WTC11 (cell line): Measurements from ENCODE around the gene ITPRID2. TPM values are rescaled to one million over a fixed set of nuclear protein-coding genes. Genes with fewer than 3 reads are reported as not detected.

Source experiments
- ATAC-seq: fragments of 200-7000 bp; cut with Tn5 transposase; 2 replicates; pipeline ENCODE4 v1.10.0; 2021; ENCODE audit warnings: mild to moderate bottlenecking, moderate library complexity
- CTCF ChIA-PET: fragments of 300-600 bp; sonication (Branson Sonifier 250); formaldehyde crosslinking; loops from one replicate; lab custom pipeline; 2021; ENCODE audit warnings: antibody characterized with exemption; lab: Charles Lee
- POLR2A ChIA-PET: fragments of 350-600 bp; sonication (Branson Sonifier 250); formaldehyde crosslinking; loops from one replicate; lab custom pipeline; 2021; ENCODE audit warnings: antibody characterized with exemption; lab: Charles Lee
- DNase-seq: peaks from one replicate; pipeline ENCODE4 v3.0.0; 2021; ENCODE audit warnings: low spot score
- H3K27ac Mint-ChIP-seq: 2 replicates; pipeline ENCODE4 v1.8.0; 2021; ENCODE audit warnings: mixed read lengths
- H3K27me3 Mint-ChIP-seq: 2 replicates; pipeline ENCODE4 v1.8.0; 2021; ENCODE audit warnings: low read depth, mild to moderate bottlenecking, moderate library complexity, mixed read lengths
- H3K36me3 Mint-ChIP-seq: 2 replicates; pipeline ENCODE4 v1.8.0; 2021; ENCODE audit warnings: mixed read lengths
- H3K4me1 Mint-ChIP-seq: 2 replicates; pipeline ENCODE4 v1.8.0; 2022; ENCODE audit warnings: mixed read lengths
- H3K4me3 Mint-ChIP-seq: 2 replicates; pipeline ENCODE4 v1.8.0; 2021; ENCODE audit warnings: mild to moderate bottlenecking, moderate library complexity, mixed read lengths
- H3K9me3 Mint-ChIP-seq: 2 replicates; pipeline ENCODE4 v1.8.0; 2021; ENCODE audit warnings: mixed read lengths
- ATF1 ChIP-seq: sonication (generic); formaldehyde crosslinking; IDR thresholded peaks from 2 replicates; pipeline ENCODE4 v1.8.1; 2023; ENCODE audit warnings: mild to moderate bottlenecking, moderate library complexity, missing genetic modification reagents
- ATF3 ChIP-seq: sonication (generic); formaldehyde crosslinking; conservative IDR thresholded peaks from 2 replicates; pipeline ENCODE4 v1.8.1; 2022; ENCODE audit warnings: mild to moderate bottlenecking, missing genetic modification reagents
- CBFB ChIP-seq: sonication (generic); formaldehyde crosslinking; IDR thresholded peaks from 2 replicates; pipeline ENCODE4 v1.8.1; 2022; ENCODE audit warnings: mild to moderate bottlenecking, low read depth, missing genetic modification reagents
- CDX4 ChIP-seq: fragments of 250-450 bp; sonication (Bioruptor Pico); IDR thresholded peaks from 2 replicates; pipeline ENCODE4 v1.9.0; 2021; ENCODE audit warnings: moderate library complexity, mild to moderate bottlenecking, inconsistent platforms, borderline replicate concordance
- E2F5 ChIP-seq: sonication (generic); formaldehyde crosslinking; IDR thresholded peaks from 2 replicates; pipeline ENCODE4 v1.8.1; 2022; ENCODE audit warnings: mild to moderate bottlenecking, moderate library complexity, missing genetic modification reagents
- FOXP4 ChIP-seq: sonication (generic); formaldehyde crosslinking; IDR thresholded peaks from 2 replicates; pipeline ENCODE4 v1.8.0; 2022; ENCODE audit warnings: mild to moderate bottlenecking, missing genetic modification reagents
- GTF2I ChIP-seq: fragments of 250-450 bp; sonication (Bioruptor Pico); conservative IDR thresholded peaks from 2 replicates; pipeline ENCODE4 v1.4.0; 2021; ENCODE audit warnings: mild to moderate bottlenecking
- NR1H2 ChIP-seq: sonication (generic); formaldehyde crosslinking; IDR thresholded peaks from 2 replicates; pipeline ENCODE4 v1.9.0; 2021; ENCODE audit warnings: mild to moderate bottlenecking, moderate library complexity, missing genetic modification reagents
- NR3C1 ChIP-seq: sonication (generic); formaldehyde crosslinking; conservative IDR thresholded peaks from 2 replicates; pipeline ENCODE4 v1.8.1; 2023; ENCODE audit warnings: low read depth, mild to moderate bottlenecking, missing genetic modification reagents
- RELA ChIP-seq: sonication (generic); formaldehyde crosslinking; IDR thresholded peaks from 2 replicates; pipeline ENCODE4 v1.8.1; 2022; ENCODE audit warnings: missing genetic modification reagents, mild to moderate bottlenecking, borderline replicate concordance
- SP1 ChIP-seq: sonication (generic); formaldehyde crosslinking; conservative IDR thresholded peaks from 2 replicates; pipeline ENCODE4 v1.8.1; 2022; ENCODE audit warnings: missing genetic modification reagents
- TEAD4 ChIP-seq: sonication (generic); formaldehyde crosslinking; IDR thresholded peaks from 2 replicates; pipeline ENCODE4 v1.8.0; 2022; ENCODE audit warnings: mild to moderate bottlenecking, missing genetic modification reagents
- TP53 ChIP-seq: sonication (generic); formaldehyde crosslinking; IDR thresholded peaks from 2 replicates; pipeline ENCODE4 v1.8.1; 2023; ENCODE audit warnings: mild to moderate bottlenecking, missing genetic modification reagents
- ZMAT4 ChIP-seq: fragments of 250-450 bp; sonication (Bioruptor Pico); IDR thresholded peaks from 2 replicates; pipeline ENCODE4 v1.9.0; 2021; ENCODE audit warnings: mild to moderate bottlenecking
- ZNF121 ChIP-seq: sonication (generic); formaldehyde crosslinking; IDR thresholded peaks from 2 replicates; pipeline ENCODE4 v1.8.0; 2023; ENCODE audit warnings: missing genetic modification reagents
- ZNF232 ChIP-seq: sonication (generic); formaldehyde crosslinking; IDR thresholded peaks from 2 replicates; pipeline ENCODE4 v1.8.0; 2022; ENCODE audit warnings: mild to moderate bottlenecking, missing genetic modification reagents
- ZNF423 ChIP-seq: fragments of 250-450 bp; sonication (Bioruptor Pico); IDR thresholded peaks from 2 replicates; pipeline ENCODE4 v2.1.2; 2022; ENCODE audit warnings: mild to moderate bottlenecking, moderate library complexity
- ZNF671 ChIP-seq: fragments of 250-450 bp; sonication (Bioruptor Pico); IDR thresholded peaks from 2 replicates; pipeline ENCODE4 v1.8.0; 2021; ENCODE audit warnings: mild to moderate bottlenecking
- total RNA-seq: library from RNA; stranded (reverse); gene quantifications from 3 replicates; pipeline ENCODE4 v1.2.3, GENCODE V29; 2021
- TF ChIP-seq, protein P1 (sequence below): sonication (generic); formaldehyde crosslinking; IDR thresholded peaks from 2 replicates; pipeline ENCODE4 v1.8.1; 2022; ENCODE audit warnings: low read depth, missing genetic modification reagents, borderline replicate concordance
- TF ChIP-seq, protein P2 (sequence below): fragments of 250-450 bp; sonication (Bioruptor Pico); IDR thresholded peaks from 2 replicates; pipeline ENCODE4 v2.1.2; 2022; ENCODE audit warnings: mild to moderate bottlenecking, moderate library complexity
- TF ChIP-seq, protein P3 (sequence below): sonication (generic); formaldehyde crosslinking; IDR thresholded peaks from 2 replicates; pipeline ENCODE4 v1.8.0; 2022; ENCODE audit warnings: mild to moderate bottlenecking, missing genetic modification reagents

Gene ITPRID2
- total RNA-seq, 1 experiment from 2014 or later: 19.4 TPM

GRCh38 chr2:181884601-181885000 lies 6.9 kb upstream of the ITPRID2 start:
- Mint-ChIP-seq H3K4me3 (no peak overlapping the region), H3K9me3 (no peaks in the 10 kb centered on the region), H3K27me3 (no peaks in the 10 kb centered on the region), H3K27ac (no peak overlapping the region), H3K4me1 (no peaks in the 10 kb centered on the region), H3K36me3 (no peaks in the 10 kb centered on the region)
- CTCF ChIA-PET: no interaction called here
- DNase-seq (no peak), ATAC-seq (no peak)
- TF ChIP-seq GTF2I (CRISPR knock-in tag) (no peak), ZNF121 (CRISPR knock-in tag) (no peak), FOXP4 (no peak), ZNF423 (no peak), ZMAT4 (CRISPR knock-in tag) (no peak), TP53 (no peak), TEAD4 (no peak), NR1H2 (CRISPR knock-in tag) (no peak), RELA (no peak), ATF1 (no peak), CDX4 (CRISPR knock-in tag) (no peak), NR3C1 (CRISPR knock-in tag) (no peak), E2F5 (CRISPR knock-in tag) (no peak), ZNF232 (CRISPR knock-in tag) (no peak)
- TF ChIP-seq, protein P1, sequence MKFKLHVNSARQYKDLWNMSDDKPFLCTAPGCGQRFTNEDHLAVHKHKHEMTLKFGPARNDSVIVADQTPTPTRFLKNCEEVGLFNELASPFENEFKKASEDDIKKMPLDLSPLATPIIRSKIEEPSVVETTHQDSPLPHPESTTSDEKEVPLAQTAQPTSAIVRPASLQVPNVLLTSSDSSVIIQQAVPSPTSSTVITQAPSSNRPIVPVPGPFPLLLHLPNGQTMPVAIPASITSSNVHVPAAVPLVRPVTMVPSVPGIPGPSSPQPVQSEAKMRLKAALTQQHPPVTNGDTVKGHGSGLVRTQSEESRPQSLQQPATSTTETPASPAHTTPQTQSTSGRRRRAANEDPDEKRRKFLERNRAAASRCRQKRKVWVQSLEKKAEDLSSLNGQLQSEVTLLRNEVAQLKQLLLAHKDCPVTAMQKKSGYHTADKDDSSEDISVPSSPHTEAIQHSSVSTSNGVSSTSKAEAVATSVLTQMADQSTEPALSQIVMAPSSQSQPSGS: no peak
- TF ChIP-seq, protein P2, sequence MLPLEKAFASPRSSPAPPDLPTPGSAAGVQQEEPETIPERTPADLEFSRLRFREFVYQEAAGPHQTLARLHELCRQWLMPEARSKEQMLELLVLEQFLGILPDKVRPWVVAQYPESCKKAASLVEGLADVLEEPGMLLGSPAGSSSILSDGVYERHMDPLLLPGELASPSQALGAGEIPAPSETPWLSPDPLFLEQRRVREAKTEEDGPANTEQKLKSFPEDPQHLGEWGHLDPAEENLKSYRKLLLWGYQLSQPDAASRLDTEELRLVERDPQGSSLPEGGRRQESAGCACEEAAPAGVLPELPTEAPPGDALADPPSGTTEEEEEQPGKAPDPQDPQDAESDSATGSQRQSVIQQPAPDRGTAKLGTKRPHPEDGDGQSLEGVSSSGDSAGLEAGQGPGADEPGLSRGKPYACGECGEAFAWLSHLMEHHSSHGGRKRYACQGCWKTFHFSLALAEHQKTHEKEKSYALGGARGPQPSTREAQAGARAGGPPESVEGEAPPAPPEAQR (CRISPR knock-in tag): no peak
- TF ChIP-seq, protein P3, sequence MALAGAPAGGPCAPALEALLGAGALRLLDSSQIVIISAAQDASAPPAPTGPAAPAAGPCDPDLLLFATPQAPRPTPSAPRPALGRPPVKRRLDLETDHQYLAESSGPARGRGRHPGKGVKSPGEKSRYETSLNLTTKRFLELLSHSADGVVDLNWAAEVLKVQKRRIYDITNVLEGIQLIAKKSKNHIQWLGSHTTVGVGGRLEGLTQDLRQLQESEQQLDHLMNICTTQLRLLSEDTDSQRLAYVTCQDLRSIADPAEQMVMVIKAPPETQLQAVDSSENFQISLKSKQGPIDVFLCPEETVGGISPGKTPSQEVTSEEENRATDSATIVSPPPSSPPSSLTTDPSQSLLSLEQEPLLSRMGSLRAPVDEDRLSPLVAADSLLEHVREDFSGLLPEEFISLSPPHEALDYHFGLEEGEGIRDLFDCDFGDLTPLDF (CRISPR knock-in tag): no peak
- POLR2A ChIA-PET: no interaction called here

GRCh38 chr2:181885096-181885495 lies 6.4 kb upstream of the ITPRID2 start:
- ATAC-seq (no peak), DNase-seq (no peak)
- no peaks in the 10 kb centered on the region for H3K36me3 Mint-ChIP-seq
- H3K27me3 Mint-ChIP-seq: no peaks in the 10 kb centered on the region
- no peaks in the 10 kb centered on the region for H3K4me1 Mint-ChIP-seq
- no peak for TF ChIP-seq ATF3
- no peak for TF ChIP-seq SP1
- TF ChIP-seq ZNF671: no peak
- no peak for TF ChIP-seq CBFB (CRISPR knock-in tag)
- CTCF ChIA-PET: no interaction called here
- no peak overlapping the region for H3K27ac Mint-ChIP-seq
- POLR2A ChIA-PET: no interaction called here
- no peak overlapping the region for H3K4me3 Mint-ChIP-seq
- no peaks in the 10 kb centered on the region for H3K9me3 Mint-ChIP-seq
